HG02571 (cell line): ENCODE results near the gene TTC7B.

Experiments used
- ATAC-seq: cut with Tn5 transposase; IDR thresholded peaks from one replicate; pipeline ENCODE4 v1.9.1; 2021; ENCODE audit warnings: mild to moderate bottlenecking, moderate library complexity; ENCODE audit not compliant: unreplicated experiment

Gene TTC7B

DNA sequence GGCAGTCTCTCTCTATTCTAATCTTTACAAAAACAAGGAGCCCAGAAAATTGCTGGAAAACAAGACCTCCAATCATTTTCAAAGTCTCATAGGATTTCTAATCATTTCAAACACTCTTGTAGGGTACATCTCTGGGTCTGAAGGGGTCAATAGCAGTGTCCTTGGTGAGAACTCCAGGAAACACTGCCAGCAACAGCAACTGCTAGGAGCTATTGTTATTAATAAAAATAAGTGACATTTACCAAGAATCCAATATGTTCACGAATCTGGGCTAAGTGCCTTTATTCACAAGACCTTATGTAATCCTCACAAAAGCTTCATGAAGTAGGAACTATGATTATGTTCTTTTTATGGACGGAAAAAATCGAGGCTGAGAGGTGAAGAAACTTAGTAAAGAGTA is 72.8 kb downstream of the TTC7B start:
- no peak for ATAC-seq

DNA sequence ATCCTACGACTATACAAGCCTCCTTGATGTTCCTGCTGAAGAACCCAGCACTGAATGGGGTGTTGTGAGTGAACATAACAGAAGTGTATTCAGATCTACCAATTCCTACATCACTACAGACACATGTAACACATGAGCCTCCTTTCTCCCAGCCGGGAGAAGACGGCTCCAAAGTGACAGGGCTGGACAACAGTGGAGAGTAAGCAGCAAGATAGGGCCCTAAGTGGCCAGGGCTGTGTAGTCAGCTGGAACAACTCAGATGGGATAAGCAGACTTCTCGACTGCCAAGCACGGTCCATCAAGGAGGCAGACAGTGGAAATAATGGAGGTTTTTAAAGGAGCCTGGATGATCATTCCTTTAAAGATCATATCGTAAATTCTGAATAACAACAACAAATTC is 73.5 kb downstream of the TTC7B start:
- no peak for ATAC-seq

DNA sequence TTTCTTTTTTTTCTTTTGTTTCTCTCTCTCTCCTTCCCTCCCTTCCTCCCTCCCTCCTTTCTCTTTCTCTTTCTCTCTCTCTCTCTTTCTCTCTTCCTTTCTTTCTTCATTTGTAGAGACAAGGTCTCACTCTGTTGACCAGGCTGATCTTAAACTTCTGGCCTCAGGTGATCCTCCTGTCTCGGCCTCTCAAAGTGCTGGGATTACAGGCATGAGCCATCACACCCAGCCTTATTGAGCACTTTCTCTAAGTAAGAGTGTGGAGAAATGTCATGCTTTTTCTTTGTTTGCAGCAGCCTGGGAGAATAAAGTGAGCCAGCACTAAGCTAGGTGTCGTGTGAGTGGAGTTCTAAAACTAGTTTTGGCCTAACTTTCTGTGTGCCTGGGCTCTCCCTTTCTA is 74.0 kb downstream of the TTC7B start:
- ATAC-seq: no peak

DNA sequence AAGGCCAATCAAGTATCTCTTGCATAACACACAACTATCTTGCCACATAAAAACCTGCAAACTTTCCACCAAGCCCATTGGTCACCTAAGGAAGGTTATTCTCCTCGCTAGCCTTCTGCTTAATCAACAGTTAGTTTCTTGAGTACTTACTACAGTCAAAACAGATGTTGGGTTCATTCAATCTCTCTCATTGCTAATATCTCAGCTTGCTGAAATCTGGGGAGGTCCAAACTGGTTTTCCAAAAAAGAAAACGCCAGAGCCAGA is 74.6 kb downstream of the TTC7B start:
- no peak for ATAC-seq

DNA sequence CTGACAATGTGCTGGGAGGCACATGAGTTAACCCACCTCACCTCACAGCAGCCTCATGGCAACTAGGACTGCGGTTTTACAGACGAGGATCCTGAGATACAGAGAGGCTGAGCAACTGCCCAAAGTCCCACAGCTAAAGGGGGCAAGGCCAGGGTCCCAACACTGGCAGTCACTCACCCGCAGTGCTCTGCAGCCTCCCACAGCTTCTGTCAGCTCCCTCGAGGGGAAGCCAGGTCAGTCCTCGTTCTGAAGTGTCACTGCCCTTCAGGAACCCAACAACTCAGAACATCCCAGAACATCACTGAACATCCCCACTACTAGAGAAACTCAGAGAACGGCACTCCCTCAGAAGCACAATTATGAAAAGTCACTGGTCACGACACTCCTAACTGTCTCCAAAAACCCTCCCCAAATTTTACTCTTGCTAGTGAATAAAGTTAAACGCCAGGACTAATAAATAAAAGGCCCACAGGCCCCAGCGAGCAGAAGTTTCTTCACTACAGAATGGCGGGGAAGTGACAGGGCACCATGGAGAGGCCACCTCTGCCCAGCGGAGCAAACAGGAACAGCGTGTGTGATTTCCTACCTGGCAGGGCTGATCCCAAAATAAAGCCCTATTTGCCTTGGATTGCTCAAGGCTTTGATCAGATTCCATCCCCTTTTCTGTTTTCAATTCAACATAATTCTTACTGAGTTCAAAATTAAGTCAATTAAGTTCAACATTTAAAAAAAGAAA is 75.1 kb downstream of the TTC7B start:
- no peak for ATAC-seq

DNA sequence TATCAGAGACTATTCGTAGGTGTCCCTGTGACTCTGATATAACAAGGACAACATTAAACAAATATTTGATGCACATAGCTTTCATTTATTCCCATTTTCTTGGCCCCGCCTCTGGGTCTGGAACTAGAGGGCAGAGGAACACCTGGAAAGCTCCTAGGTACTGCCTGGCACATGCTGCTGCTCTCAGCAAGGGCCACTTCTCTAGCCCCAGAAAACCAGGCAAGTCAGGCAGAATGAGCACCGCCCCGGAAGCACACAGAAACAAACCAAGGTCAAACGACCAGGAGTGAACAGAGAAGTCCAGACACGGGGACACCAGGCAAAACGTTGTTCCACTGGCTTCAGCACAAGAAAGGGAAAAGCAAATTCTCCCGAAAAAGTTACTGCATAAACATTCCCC is 76.1 kb downstream of the TTC7B start:
- ATAC-seq: no peak

DNA sequence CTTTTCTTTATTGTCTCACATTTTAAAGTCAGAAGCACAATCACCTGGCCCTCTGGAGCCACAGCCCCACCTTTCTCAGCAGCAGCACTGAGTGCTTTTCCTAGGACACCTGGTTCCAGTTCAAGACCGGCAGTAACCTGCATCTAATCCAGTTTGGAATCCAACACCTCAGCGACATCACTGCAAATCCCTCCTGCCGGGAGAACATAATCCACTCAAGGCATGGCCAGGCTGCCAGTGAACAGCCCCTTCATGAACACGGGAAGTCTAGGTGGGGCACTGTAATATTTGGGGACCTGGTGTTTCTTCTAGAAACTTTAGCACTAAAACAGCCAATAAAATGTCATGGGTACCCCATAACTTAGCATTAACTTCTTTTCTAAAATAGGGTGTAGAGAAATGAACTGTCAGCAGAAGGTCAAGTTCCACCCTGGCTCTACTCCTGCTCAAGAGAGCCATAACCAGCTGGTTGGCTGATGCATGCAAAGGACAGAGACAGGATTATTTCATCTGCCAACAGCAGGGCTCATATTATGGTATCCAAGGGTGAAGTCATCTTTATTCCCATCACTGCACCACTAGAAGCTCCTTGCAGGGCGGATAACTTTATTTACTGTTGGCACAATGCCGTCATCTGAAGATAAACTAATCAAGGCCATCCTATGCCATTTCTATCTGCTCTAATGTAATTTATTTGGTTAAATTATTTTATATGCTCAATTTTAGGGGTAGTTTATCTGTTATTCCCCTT is 76.7 kb downstream of the TTC7B start:
- no peak for ATAC-seq

DNA sequence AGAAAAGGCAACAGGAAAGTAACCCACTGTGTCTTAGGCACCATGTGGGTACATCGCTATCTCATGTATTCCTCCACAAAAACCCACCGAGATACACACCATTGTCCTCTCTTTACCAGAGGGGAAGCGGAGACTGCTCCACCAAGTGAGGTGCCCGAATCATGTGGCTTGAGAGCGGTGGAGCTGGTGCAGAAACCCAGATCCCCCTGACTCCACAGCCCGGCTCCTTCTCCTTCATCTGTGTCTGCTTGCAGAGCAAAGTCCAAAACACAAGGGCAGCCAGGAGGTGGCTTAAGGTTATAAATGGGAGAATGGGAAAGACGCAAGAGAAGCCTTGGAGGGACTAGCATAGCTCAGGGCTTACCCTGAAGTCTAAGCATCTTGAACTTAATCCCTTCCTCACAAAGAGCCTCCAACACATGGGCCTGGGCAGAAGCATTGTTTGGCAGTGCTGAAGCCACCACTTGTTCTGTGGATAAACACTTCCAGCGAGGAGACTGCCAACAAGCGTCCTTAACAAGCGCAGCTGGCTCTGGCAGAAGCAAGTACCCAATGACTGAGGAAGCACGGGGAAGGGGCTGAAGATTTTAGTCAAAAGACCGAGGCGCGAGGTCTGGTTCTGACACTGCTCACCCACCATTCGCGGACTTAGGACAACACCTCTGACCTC is 83.0 kb downstream of the TTC7B start:
- no peak for ATAC-seq

DNA sequence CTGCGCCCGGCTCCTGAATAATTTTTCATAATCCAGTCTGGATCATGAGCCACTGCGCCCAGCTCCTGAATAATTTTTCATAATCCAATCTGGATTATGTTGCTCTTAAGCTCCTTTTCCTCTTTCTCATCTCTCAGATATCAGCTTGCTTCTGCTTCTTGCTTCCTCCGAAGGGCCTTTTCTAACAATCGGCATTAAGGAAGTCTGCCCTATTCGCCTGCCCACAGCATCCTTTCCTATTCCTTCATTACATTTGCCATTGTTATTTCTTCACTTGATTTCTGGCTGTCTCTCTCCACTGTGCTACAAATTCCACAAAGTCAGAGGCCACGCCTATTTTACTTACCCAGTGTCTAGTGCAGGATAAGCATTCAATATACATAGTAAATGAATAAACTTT is 83.5 kb downstream of the TTC7B start:
- no peak for ATAC-seq

DNA sequence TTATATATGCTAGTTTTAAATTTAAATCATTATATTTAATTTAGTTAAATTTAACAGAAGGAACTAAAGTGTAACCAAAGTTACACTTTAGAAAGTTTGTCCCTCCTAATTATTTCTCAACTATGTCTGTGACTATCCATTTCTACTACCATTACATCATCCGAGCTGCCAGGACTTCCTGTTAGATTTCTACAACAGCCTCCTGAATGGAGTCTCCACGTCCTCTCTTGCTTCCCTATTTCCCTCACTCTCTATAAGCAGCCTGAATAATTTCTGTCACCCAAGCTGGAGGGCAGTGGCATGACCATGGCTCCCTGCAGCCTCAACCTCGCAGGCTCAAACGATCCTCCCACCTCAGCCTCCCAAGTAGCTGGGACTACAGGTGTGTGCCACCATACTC is 84.1 kb downstream of the TTC7B start:
- ATAC-seq: no peak

DNA sequence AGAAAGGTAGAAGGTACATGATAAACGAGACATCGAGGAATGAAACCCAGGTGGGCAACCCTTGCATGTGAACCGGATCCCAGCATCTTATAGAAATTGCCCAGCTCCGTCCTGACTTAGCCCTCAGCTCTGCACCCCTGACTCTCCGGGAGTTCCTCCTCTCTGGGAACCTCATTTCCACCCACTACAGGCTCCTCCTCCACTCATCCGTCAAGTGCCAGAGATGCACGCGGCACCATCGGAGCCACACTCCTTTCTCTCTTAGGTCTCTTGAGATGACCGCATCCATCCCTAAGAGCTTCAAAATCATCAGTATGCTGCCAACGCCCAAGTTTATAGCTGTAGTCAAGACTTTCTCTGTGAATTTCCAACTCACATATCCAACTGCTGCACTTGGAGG is 84.7 kb downstream of the TTC7B start:
- ATAC-seq: no peak

DNA sequence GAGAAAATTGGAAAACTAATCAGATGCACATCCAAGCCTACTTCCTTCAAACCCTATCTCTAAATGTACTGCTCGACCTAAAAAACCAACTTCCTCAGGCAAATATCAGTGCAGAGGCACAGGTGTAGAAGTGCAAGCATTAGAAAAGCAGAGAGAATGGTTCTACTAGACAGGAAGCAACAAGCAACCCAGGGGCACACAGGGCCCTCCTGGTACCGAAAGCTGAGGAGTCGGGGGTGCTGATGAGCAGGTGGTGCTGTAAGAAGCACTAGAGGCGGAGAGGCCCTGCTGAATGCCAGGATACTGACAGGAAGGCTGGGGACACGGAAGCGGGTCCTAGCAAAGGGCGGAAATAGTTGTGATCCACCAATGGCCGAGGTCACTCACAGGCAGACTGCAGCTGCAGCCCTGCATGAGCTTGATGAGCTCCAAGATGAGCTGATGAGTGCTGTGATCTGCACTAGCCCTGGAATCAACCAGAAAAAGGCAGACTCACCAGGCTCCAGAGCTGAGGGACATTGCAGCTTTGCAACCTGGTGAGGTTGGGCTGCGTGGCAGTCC is 85.9 kb downstream of the TTC7B start:
- ATAC-seq: no peak

DNA sequence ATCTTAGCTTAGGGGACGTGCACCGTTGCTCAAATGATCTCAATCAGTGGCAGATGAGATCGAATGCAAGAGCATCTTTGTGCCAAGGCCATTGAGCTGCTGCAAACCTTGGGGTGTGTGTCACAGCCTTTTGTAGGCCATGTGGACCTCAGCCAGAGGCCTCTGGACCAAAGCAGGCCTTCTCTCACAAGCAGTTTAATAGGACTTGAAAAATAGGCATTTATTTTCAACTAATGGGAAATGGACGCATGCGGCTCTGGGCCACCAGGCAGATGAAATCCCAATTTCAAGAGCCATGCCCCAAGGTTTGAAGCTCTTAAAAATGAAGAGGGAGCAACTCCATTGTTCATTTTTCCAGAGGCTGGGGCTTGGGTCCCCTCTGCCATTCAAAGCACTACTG is 87.3 kb downstream of the TTC7B start:
- no peak for ATAC-seq

DNA sequence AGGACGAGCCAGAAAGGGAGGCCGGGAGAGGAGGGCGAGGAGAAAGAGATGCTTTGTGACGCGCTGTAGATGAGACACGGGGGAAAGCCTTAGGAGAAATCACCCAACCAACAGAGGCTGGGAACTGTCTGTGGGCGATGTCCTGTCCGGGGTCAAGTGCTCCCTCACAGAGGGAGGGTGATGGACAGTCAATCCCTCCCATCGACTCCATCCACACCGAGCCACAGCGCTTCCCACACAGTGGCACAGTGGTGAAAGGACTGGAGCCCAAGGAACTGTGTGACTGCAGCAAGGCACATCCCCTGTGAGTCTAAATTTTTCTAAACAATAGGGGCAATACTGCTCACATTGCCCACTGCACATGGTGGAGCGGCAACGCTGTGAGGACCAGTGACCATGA is 89.1 kb downstream of the TTC7B start:
- ATAC-seq: no peak

DNA sequence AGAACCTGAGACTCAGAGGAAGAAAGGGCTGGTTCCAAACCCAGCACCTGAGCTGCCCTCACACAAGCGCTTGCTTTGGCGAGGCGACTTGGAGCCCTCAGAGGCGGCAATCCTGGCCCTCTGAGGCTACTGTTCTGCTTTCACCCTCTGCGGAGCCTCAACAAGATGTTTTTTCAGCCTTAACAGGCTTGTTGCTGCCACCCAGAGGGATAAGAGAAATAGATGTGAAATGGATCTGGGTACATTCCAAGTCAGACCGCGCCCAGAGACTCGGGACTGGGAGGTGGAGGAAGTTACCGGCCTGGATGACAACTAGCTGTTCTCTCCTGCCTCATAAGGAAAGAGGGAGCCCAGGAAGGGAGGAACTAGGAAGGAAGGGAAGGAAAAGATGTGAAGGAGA is 89.6 kb downstream of the TTC7B start:
- ATAC-seq: no peak

DNA sequence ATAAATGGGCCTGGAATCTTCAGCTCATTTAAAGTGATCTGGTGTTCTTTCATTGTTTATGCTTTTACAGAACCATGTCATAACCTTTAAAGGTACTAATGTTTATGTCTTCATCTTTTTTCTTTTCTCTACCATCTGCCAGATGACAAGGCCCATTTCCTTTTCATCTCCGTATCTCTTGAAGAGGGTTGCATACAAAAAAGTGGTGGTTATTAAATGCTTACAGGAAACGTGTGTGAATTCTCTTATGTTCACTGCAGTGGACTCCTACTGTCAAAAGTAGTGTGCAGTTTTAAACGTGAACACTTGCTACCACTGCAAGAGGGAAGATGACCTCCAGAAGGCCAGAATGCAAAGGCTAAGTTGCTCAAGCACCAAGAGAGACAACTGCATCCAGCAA is 91.4 kb downstream of the TTC7B start:
- ATAC-seq: no peak

DNA sequence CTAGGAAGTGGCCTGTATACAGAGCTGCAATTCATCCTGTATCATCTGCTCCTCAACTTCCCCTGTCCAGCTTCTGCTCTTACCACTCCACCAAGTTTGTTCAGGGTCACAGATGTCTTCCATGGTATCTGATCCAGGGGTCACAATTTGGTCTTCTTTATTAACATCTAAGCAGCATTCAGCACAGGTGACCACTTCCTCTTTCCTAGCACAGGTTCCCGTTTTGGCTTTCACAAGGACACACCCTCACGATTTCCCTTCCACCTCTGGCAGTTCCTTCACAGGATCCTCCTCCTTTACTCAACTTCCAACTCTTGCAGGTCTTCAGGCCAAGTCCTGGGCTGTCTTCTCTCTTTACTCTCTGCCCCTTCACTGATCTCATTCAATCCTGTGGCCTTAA is 93.6 kb downstream of the TTC7B start:
- no peak for ATAC-seq

DNA sequence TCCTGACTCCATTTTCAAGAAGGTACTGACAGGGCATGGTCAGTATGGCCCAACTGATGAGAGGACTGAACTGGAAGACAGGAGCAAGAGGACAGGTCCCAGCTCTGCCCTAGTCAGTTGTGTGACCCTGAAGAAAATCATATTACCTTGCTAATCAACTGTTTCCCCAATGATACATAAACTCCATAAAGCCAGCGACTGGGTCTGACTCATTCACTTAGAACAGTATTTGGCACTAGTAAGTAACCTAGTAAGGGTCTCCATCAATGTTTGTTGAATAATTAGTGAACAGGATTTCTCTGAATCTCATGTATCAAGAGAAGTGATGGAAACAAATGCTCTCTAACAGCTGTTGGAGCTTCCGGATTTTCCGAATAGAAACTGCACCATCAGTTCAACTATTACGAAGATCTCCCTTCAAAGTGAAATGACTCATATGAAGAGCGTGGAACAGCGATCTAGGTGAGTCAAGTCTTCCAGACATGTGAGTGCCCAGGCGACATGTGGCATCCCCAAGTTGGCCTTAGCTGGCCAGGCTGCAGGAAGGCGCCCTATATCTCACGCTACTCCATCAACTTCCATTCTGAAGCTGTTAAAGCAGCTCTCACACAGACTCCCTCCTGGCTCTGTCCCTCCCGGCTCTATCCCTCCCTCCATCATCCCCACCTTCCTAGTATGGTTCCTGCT is 94.5 kb downstream of the TTC7B start:
- ATAC-seq: no peak

DNA sequence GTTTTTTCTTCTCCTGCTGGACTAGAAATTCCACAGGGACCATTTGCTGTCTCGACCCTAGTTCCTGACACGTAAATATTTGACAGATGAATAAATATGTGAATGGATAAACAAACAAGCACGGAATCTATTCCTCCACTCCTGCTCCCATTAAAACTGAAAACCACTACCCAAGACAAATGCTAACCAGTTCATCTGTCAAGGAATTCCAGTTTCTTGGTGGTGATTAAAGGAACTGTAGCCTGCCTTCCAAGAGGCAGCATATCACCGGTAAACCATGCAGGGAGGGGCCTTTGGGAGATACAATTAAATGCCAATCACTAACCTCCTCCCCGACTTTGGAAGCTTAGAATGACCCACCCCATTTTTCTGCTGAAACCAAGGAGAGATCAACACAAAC is 95.4 kb downstream of the TTC7B start:
- no peak for ATAC-seq

DNA sequence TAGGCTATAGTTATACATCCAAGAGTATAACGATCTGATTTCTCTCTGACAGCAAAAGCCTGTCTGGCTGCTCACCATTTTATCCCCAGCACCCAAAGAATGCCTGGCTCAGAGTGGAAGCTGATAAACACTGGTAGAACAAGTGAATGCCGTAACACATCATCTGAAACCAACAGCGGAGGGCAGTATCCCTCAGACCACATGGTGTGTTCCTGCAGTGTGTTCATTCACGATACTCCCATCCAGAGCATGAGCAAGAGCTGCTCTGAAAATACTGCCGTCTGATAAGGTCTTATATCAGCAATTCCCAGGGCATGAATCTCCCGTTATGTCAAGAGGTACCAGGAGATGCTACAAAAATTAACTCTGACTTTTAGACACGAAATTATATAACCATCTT is 95.9 kb downstream of the TTC7B start:
- ATAC-seq: no peak

DNA sequence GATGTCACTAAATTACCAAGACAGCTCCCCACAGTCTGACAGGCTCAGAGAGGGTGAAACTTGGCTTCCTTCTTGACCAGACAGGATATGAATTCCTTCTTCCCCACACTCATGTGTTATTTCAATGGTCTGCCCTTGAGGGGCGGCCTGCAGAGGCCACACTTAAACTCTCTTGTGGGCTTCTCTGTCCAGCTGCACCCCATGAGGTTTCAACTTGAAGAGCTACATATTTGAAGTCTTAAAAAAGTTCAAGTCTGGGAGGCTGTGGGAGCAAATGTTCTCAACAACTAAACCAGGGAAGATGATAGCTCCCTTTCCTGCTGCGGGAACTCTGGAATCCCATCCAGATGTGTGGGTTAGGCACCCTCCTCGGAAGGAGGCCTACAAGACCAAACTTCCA is 98.3 kb downstream of the TTC7B start:
- no peak for ATAC-seq

DNA sequence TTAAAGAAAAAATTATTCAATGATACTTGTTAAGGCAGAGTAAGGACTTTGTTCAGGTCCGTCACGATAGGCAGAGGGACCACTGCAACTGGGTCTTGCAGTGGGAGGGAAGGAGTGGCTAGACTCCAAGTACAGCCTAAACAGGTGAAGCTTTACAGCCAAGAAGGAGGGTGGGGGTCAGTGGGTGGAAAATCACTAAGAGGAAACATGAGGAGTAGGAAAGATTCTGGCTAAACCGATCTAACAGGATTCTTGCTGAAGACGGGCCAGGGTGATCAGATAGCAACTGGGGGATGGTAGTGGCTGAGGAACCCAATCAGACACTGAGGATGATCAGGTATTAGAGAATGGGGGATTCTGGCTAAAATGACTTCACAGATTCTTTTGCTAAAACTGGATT is 100.2 kb downstream of the TTC7B start:
- no peak for ATAC-seq
